GM18951 (cell line): ENCODE results near the gene WFS1.

Experiments
- POLR2A ChIP-seq: IDR thresholded peaks from 4 replicates; pipeline ENCODE4 v1.6.1; 2011; ENCODE audit warnings: mild to moderate bottlenecking; ENCODE audit not compliant: insufficient read length, insufficient read depth; ENCODE audit errors: extremely low read depth
- in situ Hi-C: fragments of 300-500 bp; cut with MboI; formaldehyde crosslinking; loops from one replicate; pipeline ENCODE4 v1.12.0; 2022; ENCODE audit warnings: low sequenced_read_pairs, mixed read lengths, inconsistent platforms; ENCODE audit not compliant: unreplicated experiment

WFS1 gene

GRCh38 chr4:6229671-6230501 is 39.8 kb upstream of the WFS1 start:
- no peak for TF ChIP-seq POLR2A
- in situ Hi-C loops, result no loop called here

GRCh38 chr4:6230502-6230785 is 39.2 kb upstream of the WFS1 start:
- no peak for TF ChIP-seq POLR2A

GRCh38 chr4:6230827-6231662 is 38.6 kb upstream of the WFS1 start:
- no peak for TF ChIP-seq POLR2A
- in situ Hi-C loops, result no loop called here

More at GRCh38 chr4:6230502-6230785, 39.2 kb upstream of the WFS1 start:
- in situ Hi-C loops, result no loop called here

DNA sequence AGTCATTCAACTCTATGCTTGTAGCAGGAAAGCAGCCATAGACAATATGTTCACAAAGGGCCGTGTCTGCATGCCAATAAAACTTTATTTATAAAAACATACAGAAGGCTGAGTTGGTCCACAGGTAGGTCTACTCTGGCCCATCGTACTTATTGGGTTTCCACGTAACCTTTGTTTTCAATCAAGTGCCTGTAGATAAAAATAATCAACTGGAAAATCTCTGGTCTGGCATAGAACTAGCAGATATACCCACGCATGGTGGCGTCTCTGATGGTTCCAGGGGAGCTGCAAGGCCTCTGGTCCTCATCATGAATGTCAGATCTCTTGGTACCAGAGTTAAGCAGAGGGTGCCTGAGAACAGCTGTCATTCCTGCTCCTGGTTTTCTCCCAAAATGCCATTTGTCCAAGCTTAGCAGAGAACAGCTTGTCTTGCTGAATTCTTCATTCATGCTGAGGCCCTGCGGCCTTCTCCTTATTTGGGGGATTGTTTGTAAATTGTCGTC is 37.9 kb upstream of the WFS1 start:
- in situ Hi-C loops, result no loop called here
- TF ChIP-seq POLR2A, result no peak

- no peak for TF ChIP-seq POLR2A
- in situ Hi-C loops, result no loop called here
Measured at GRCh38 chr4:6232836-6233785, 36.5 kb upstream of the WFS1 start.

DNA sequence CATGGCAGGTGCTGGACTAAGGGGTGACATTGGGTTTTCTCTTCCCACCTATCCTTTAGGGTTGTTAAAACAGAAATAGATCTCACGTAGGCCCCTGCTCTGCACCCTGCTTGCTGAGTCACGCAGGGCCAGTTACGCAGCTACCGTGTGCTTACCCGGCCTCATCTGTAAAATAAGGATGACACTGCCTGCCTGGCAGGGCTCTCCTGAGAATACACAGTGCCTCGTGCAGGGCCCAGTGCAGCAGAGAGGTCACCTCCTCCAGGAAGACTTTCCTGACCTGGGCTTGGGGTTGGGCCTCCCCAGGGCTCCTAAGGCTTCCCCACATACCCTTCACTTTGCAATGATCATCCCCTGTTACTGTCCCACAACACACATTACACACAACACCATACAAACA is 35.7 kb upstream of the WFS1 start:
- TF ChIP-seq POLR2A, result no peak
- in situ Hi-C loops, result no loop called here

- in situ Hi-C loops, result no loop called here
- no peak for TF ChIP-seq POLR2A
Measured at GRCh38 chr4:6235012-6235411, 34.6 kb upstream of the WFS1 start.

GRCh38 chr4:6235901-6236640 is 33.6 kb upstream of the WFS1 start:
- in situ Hi-C loops, result no loop called here
- TF ChIP-seq POLR2A, result no peak

- in situ Hi-C loops, result no loop called here
Measured at GRCh38 chr4:6236816-6237390, 32.7 kb upstream of the WFS1 start.

GRCh38 chr4:6239486-6239885 is 30.2 kb upstream of the WFS1 start:
- in situ Hi-C loops, result no loop called here
- TF ChIP-seq POLR2A, result no peak

More at GRCh38 chr4:6236816-6237390, 32.7 kb upstream of the WFS1 start:
- TF ChIP-seq POLR2A, result no peak

DNA sequence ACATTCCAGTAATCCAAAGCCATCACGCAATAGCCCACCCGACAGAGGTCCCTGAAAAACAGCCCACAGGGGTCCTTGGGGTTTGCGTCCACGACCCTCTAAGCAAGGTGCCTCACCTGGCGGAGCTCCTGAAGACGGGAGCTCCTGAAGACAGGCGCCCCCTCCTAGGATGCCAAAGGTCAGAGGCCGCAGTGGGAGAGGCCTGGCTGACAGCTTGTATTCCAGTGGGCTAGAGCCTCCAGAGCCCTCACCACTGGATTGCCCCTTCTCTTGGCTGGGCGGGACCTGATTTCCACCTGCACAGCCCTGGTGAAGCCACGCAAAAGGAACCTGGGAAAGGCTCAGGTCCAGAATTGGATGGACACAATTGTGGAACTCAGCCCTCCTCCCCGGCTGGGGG is 29.7 kb upstream of the WFS1 start:
- TF ChIP-seq POLR2A, result no peak
- in situ Hi-C loops, result no loop called here
